ENCODE results near the gene IPO7.

GRCh38 chr11:9495803-9496514, 111.5 kb downstream of the IPO7 start:
- no peak for TF ChIP-seq POLR2A (IDR thresholded peaks at IDR 0.05; ENCODE audit: insufficient read depth in 1 of 2, low read depth in 2 of 2, low read length in 2 of 2)
- no peak for TF ChIP-seq MYNN (CRISPR knock-in tag; IDR thresholded peaks at IDR 0.05; ENCODE audit: low read depth)
- no peak for TF ChIP-seq ZNF274 (CRISPR knock-in tag; IDR thresholded peaks at IDR 0.05)
- TF ChIP-seq ZFX (CRISPR knock-in tag; IDR thresholded peaks at IDR 0.05; ENCODE audit: low read depth), result no peak
- TF ChIP-seq FIP1L1 (IDR thresholded peaks at IDR 0.05; ENCODE audit: borderline replicate concordance, insufficient read depth, low read depth, low read length), result no peak
- TF ChIP-seq CTCF (CRISPR knock-in tag; IDR thresholded peaks at IDR 0.05), result no peak
- no peak for TF ChIP-seq SMAD1 (CRISPR knock-in tag; IDR thresholded peaks at IDR 0.05; ENCODE audit: borderline replicate concordance, low read depth)
- TF ChIP-seq EZH2 (conservative IDR thresholded peaks at IDR 0.05; ENCODE audit: low read depth, low read length), result no peak
- TF ChIP-seq MAZ (IDR thresholded peaks at IDR 0.05; ENCODE audit: borderline replicate concordance, low read depth, low read length), result no peak
- no peak for TF ChIP-seq MAZ (CRISPR knock-in tag; IDR thresholded peaks at IDR 0.05; ENCODE audit: low read depth)
- TF ChIP-seq HOMEZ (CRISPR knock-in tag; IDR thresholded peaks at IDR 0.05; ENCODE audit: low read depth), result no peak
- no peak for TF ChIP-seq ZBTB49 (CRISPR knock-in tag; IDR thresholded peaks at IDR 0.05; ENCODE audit: borderline replicate concordance)
- no peak for TF ChIP-seq IRX3 (CRISPR knock-in tag; IDR thresholded peaks at IDR 0.05; ENCODE audit: borderline replicate concordance, low read depth)

All from HepG2 (cell line).